ENCODE results near the gene TTYH3.

GRCh38 chr7:2651336-2651735 is 19.6 kb downstream of the TTYH3 start:
- TF ChIP-seq CTCF (conservative IDR thresholded peaks at IDR 0.05; ENCODE audit: low read depth, low read length), result no peak
- no peak for TF ChIP-seq EZH2 (IDR thresholded peaks at IDR 0.05; ENCODE audit: low read length, unreplicated experiment)
